Testis (tissue), 2 donors: ENCODE data around the gene HS6ST3.

Experiments used
- CTCF ChIP-seq, 3 experiments: fragments of 450-650 bp in 2 of 3; fragments of 200-600 bp in 1 of 3; sonication (generic) in 1 of 3; IDR thresholded peaks; one replicate each; pipeline ENCODE4 v1.5.1; 2016 to 2019; ENCODE audit warnings: antibody characterized with exemption in 3 of 3, mild to moderate bottlenecking in 2 of 3, moderate library complexity in 1 of 3
- POLR2A ChIP-seq: fragments of 450-650 bp; IDR thresholded peaks from one replicate; pipeline ENCODE4 v1.6.1; 2017; ENCODE audit warnings: antibody characterized with exemption, mild to moderate bottlenecking, moderate library complexity

DNA sequence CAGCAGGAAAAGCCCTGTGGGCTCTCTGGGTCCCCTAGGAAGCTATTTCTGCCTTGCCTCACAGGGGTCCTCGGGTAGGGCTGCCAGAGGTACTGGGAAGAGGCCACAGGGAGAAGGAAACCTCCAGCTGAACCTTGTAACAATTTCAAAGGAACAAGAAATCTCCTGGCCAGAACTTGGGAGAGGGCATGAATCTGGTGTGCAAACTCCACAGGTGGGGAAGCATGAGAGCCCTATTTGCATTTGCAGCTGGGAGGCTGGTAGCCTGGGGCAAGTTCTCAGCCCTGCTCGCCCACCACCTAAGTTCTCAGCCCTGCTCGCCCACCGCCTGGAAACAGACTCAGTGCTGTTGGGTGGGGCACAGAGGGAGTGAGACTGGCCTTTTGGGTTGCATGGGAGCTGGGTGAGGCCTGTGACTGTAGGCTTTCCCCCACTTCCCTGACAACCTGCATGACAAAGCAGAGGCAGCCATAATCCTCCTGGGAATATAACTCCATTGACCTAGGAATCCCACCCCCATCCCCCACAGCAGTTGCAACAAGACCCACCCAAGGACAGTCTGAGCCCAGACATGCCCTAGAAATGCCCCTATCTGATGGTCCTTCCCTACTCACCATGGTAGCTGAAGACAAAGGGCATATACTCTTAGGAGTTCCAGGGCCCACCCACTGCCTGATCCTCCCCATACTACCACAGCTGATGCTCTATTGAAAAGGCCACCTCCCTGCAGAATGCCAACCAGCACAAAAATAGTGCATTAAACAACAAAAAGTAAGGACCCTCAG is 48.4 kb upstream of the HS6ST3 start:
- TF ChIP-seq CTCF (IDR thresholded peaks at IDR 0.05) (no peak), POLR2A (no peak)
